Endothelial cell of umbilical vein (primary cell): ENCODE data around the gene SPTBN5. TPM values are rescaled to one million over a fixed set of nuclear protein-coding genes. Genes with fewer than 3 reads are reported as not detected.

Source experiments
- BruUV-seq: library from RNA; stranded (reverse); fragments of 400-500 nt; replicated peaks from 2 replicates; lab custom pipeline; 2021; lab: Mats Ljungman, UMichigan
- CTCF ChIA-PET: fragments of 300-600, 350-600 bp; sonication (Branson Sonifier 250); formaldehyde crosslinking; loops from one replicate; lab custom pipeline; 2021; ENCODE audit warnings: antibody characterized with exemption, inconsistent platforms; lab: Charles Lee
- POLR2A ChIA-PET: fragments of 300-600, 350-600 bp; sonication (Branson Sonifier 250); formaldehyde crosslinking; loops from one replicate; lab custom pipeline; 2021; ENCODE audit warnings: antibody characterized with exemption, inconsistent platforms; lab: Charles Lee
- DNase-seq: peaks from one replicate; pipeline ENCODE4 v3.0.0-alpha.2; 2011; ENCODE audit warnings: low read depth, low spot score
- FAIRE-seq: peaks from 2 replicates; lab custom pipeline; 2011; peaks lifted over from hg19 to GRCh38; lab: Jason Lieb, UNC
- H2AFZ ChIP-seq: 2 replicates; pipeline ENCODE4 v1.6.0; 2012; ENCODE audit warnings: low read depth, low read length, control low read depth, inconsistent platforms
- H3K27ac ChIP-seq: 2 replicates; pipeline ENCODE4 v1.5.1; 2011; ENCODE audit warnings: low read depth, mild to moderate bottlenecking, control low read depth, low read length, moderate library complexity; ENCODE audit not compliant: insufficient read depth
- H3K27me3 ChIP-seq, 2 experiments: 2 replicates each; pipeline versions ENCODE4 v1.6.0 to v1.6.1; 2011; ENCODE audit warnings: low read length in 2 of 2, mixed read lengths in 1 of 2; ENCODE audit not compliant: control insufficient read depth in 2 of 2, insufficient read depth in 2 of 2
- H3K36me3 ChIP-seq, 2 experiments: 2 replicates in 1 of 2; 3 replicates in 1 of 2; pipeline ENCODE4 v1.5.1; 2011; ENCODE audit warnings: low read length in 2 of 2, mild to moderate bottlenecking in 1 of 2, moderate library complexity in 1 of 2; ENCODE audit not compliant: control insufficient read depth in 2 of 2, insufficient read depth in 2 of 2; ENCODE audit errors: extremely low read depth in 1 of 2
- H3K4me1 ChIP-seq: 3 replicates; pipeline ENCODE4 v1.5.1; 2011; ENCODE audit warnings: mild to moderate bottlenecking, low read length; ENCODE audit not compliant: control insufficient read depth, insufficient read depth; ENCODE audit errors: extremely low read depth
- H3K4me2 ChIP-seq: 2 replicates; pipeline ENCODE4 v1.6.1; 2011; ENCODE audit warnings: low read length, control low read depth, mixed read lengths; ENCODE audit not compliant: insufficient read depth
- H3K4me3 ChIP-seq, 3 experiments: fragments of 200-600 bp in 1 of 3; sonication (generic), shearing (Covaris generic) in 1 of 3; replicated peaks in 1 of 3; 2 replicates each; pipeline ENCODE4 v1.5.1; 2011 to 2016; ENCODE audit warnings: control low read depth in 3 of 3, low read length in 3 of 3, mild to moderate bottlenecking in 2 of 3, inconsistent platforms in 1 of 3, low read depth in 1 of 3, moderate library complexity in 1 of 3; ENCODE audit not compliant: insufficient read depth in 1 of 3
- H3K79me2 ChIP-seq: 2 replicates; pipeline ENCODE4 v1.6.0; 2012; ENCODE audit warnings: low read length, inconsistent platforms; ENCODE audit not compliant: control insufficient read depth, insufficient read depth
- H3K9ac ChIP-seq: replicated peaks from 2 replicates; pipeline ENCODE3; 2011; ENCODE audit warnings: low read length, control low read depth; ENCODE audit not compliant: insufficient read depth; ENCODE audit errors: extremely low read depth
- H3K9me1 ChIP-seq: replicated peaks from 3 replicates; pipeline ENCODE4 v1.6.0; 2011; ENCODE audit warnings: mild to moderate bottlenecking, low read length; ENCODE audit not compliant: control insufficient read depth, insufficient read depth; ENCODE audit errors: extremely low read depth
- H3K9me3 ChIP-seq: replicated peaks from 2 replicates; pipeline ENCODE4 v1.5.1; 2012; ENCODE audit warnings: low read length, inconsistent platforms; ENCODE audit not compliant: control insufficient read depth, insufficient read depth
- H4K20me1 ChIP-seq: replicated peaks from 2 replicates; pipeline ENCODE3; 2011; ENCODE audit warnings: mild to moderate bottlenecking, low read length; ENCODE audit not compliant: control insufficient read depth, insufficient read depth; ENCODE audit errors: extremely low read depth
- EZH2 ChIP-seq: IDR thresholded peaks from 2 replicates; pipeline ENCODE4 v1.6.1; 2012; ENCODE audit warnings: borderline replicate concordance, low read depth, mild to moderate bottlenecking, moderate library complexity, low read length, inconsistent platforms; ENCODE audit not compliant: severe bottlenecking
- FOS ChIP-seq: IDR thresholded peaks from 2 replicates; pipeline ENCODE4 v1.6.1; 2011; ENCODE audit warnings: mild to moderate bottlenecking, low read length, moderate library complexity, borderline replicate concordance; ENCODE audit not compliant: insufficient read depth
- GATA2 ChIP-seq: IDR thresholded peaks from 2 replicates; pipeline ENCODE4 v1.7.0; 2011; ENCODE audit warnings: low read depth, mild to moderate bottlenecking, moderate library complexity, mixed read lengths, low read length; ENCODE audit not compliant: insufficient read length, insufficient read depth
- JUN ChIP-seq: IDR thresholded peaks from 2 replicates; pipeline ENCODE4 v1.6.1; 2011; ENCODE audit warnings: borderline replicate concordance, low read depth; ENCODE audit not compliant: insufficient read length, insufficient read depth
- MYC ChIP-seq: IDR thresholded peaks from one replicate; pipeline ENCODE4 v1.6.1; 2011; ENCODE audit warnings: mild to moderate bottlenecking, low read depth, low read length
- POLR2A ChIP-seq: IDR thresholded peaks from 2 replicates; pipeline ENCODE4 v1.6.1; 2012; ENCODE audit warnings: low read depth, mild to moderate bottlenecking, control low read depth, low read length
- POLR2AphosphoS5 ChIP-seq: IDR thresholded peaks from 2 replicates; pipeline ENCODE4 v1.6.1; 2012; ENCODE audit warnings: low read depth, mild to moderate bottlenecking, control low read depth, low read length, moderate library complexity; ENCODE audit not compliant: insufficient read depth
- dilution Hi-C: fragments of 300-500 bp; cut with MboI; formaldehyde crosslinking; loops from one replicate; pipeline ENCODE4 v1.15.0; 2019; ENCODE audit warnings: low sequenced_read_pairs; ENCODE audit not compliant: extremely low pct_ligation_motif_present
- intact Hi-C: fragments of 100-400 bp; cut with micrococcal nuclease; formaldehyde crosslinking; loops from one replicate; pipeline ENCODE4 v1.10.0; 2022
- polyA plus RNA-seq, 4 experiments: library from polyadenylated mRNA; depleted of rRNA in 3 of 4; stranded (reverse) in 3 of 4; unstranded in 1 of 4; fragments of >200 nt; gene quantifications; 2 replicates each; pipeline versions ENCODE4 v1.2.1 to v1.2.3, GENCODE V29; 2011 to 2012; ENCODE audit warnings: missing spikeins in 1 of 4
- total RNA-seq: library from RNA; stranded (reverse); gene quantifications from 2 replicates; pipeline ENCODE4 v1.2.3, GENCODE V29; 2021
- TF ChIP-seq, protein P1 (sequence below), 2 donors: IDR thresholded peaks; 1 replicate in 1 of 2; 2 replicates in 1 of 2; pipeline ENCODE4 v1.5.1; 2011; ENCODE audit warnings: low read length in 2 of 2, mild to moderate bottlenecking in 2 of 2, moderate library complexity in 2 of 2, control low read depth in 1 of 2, inconsistent platforms in 1 of 2, low read depth in 1 of 2; ENCODE audit not compliant: insufficient read depth in 1 of 2; ENCODE audit errors: extremely low read depth in 1 of 2
- TF ChIP-seq, protein P2 (sequence below): IDR thresholded peaks from 2 replicates; pipeline ENCODE4 v1.6.1; 2011; ENCODE audit not compliant: insufficient read depth, insufficient read length

Gene SPTBN5
- total and polyA plus RNA-seq, 2 donors (not counting 3 experiments of a cell fraction or from before 2014, with no cell fraction given): 12.0 to 19.0 TPM

DNA sequence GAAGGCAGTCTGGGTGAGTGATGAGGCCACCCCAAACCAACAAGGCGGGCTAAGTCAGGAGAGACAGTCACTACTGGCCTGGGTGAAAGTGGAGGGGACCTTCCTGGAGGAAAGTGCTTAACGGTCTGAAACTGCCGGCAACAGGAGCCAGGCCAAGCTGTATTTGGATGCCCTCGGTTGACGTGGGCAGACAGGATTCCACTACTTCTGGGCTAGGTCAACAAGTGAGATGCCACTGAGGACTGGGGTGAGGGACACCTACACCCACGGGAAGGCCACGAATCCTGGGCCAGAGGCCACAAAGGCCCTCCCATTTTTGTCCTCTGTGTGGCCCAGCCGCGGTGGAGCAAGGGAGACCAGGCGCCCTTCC lies 12.3 kb downstream of the SPTBN5 start:
- TF ChIP-seq GATA2: no peak
- no peak for TF ChIP-seq POLR2AphosphoS5
- TF ChIP-seq, protein P1, sequence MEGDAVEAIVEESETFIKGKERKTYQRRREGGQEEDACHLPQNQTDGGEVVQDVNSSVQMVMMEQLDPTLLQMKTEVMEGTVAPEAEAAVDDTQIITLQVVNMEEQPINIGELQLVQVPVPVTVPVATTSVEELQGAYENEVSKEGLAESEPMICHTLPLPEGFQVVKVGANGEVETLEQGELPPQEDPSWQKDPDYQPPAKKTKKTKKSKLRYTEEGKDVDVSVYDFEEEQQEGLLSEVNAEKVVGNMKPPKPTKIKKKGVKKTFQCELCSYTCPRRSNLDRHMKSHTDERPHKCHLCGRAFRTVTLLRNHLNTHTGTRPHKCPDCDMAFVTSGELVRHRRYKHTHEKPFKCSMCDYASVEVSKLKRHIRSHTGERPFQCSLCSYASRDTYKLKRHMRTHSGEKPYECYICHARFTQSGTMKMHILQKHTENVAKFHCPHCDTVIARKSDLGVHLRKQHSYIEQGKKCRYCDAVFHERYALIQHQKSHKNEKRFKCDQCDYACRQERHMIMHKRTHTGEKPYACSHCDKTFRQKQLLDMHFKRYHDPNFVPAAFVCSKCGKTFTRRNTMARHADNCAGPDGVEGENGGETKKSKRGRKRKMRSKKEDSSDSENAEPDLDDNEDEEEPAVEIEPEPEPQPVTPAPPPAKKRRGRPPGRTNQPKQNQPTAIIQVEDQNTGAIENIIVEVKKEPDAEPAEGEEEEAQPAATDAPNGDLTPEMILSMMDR (IDR thresholded peaks at IDR 0.05; ENCODE audit: extremely low read depth in 1 of 2, insufficient read depth in 1 of 2, low read depth in 1 of 2, low read length in 2 of 2): no peak
- no peak for TF ChIP-seq POLR2A
- TF ChIP-seq JUN: no peak
- no peak for TF ChIP-seq MYC
- no peak for TF ChIP-seq EZH2
- TF ChIP-seq, protein P2, sequence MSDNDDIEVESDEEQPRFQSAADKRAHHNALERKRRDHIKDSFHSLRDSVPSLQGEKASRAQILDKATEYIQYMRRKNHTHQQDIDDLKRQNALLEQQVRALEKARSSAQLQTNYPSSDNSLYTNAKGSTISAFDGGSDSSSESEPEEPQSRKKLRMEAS: no peak
- no peak for TF ChIP-seq FOS
- Histone ChIP-seq H3K27ac (no peak overlapping the region), H3K36me3 (peaks cover 5 to 37% of the 10 kb centered on the region in 2 experiments), H2AFZ (no peak overlapping the region), H4K20me1 (no peaks in the 10 kb centered on the region), H3K9me1 (no peaks in the 10 kb centered on the region), H3K79me2 (no peaks in the 10 kb centered on the region), H3K4me1 (no peaks in the 10 kb centered on the region), H3K4me3 (no peak overlapping the region), H3K4me2 (no peak overlapping the region), H3K9ac (no peak overlapping the region), H3K9me3 (no peaks in the 10 kb centered on the region), H3K27me3 (no peaks in the 10 kb centered on the region)
- dilution Hi-C loops (no loop called here), intact Hi-C loops (no loop called here)
- BruUV-seq: no TSS peak
- CTCF ChIA-PET: interaction anchor here (1.3 kb wide), 1 partner anchor 18 kb away, joined by 3 read pairs; no protein-coding TSS in a partner anchor
- POLR2A ChIA-PET: no interaction called here
- FAIRE-seq (no peak), DNase-seq (no peak)
